HepG2 (cell line): ENCODE measurements around the gene MMP17. TPM values are rescaled to one million over a fixed set of nuclear protein-coding genes. Genes with fewer than 3 reads are reported as not detected.

Source experiments
- ATAC-seq: fragments of 200-7000 bp; cut with Tn5 transposase; 3 replicates; pipeline ENCODE4 v1.9.1; 2020; ENCODE audit warnings: mild to moderate bottlenecking, moderate library complexity
- BruUV-seq: library from RNA; stranded (reverse); fragments of 400-500 nt; replicated peaks from 2 replicates; lab custom pipeline; 2021; lab: Mats Ljungman, UMichigan
- CTCF ChIA-PET: fragments of 300-600 bp; formaldehyde crosslinking; extraction: SDS; loops from one replicate; lab custom pipeline; 2021; ENCODE audit warnings: low total read pairs, inconsistent platforms, low intra/inter-chr PET ratio; lab: Yijun Ruan, JAX
- POLR2A ChIA-PET: fragments of 350-600 bp; sonication (Branson Sonifier 250); formaldehyde crosslinking; loops from one replicate; lab custom pipeline; 2020; ENCODE audit warnings: antibody characterized with exemption, inconsistent platforms; lab: Yijun Ruan, JAX
- DNase-seq: peaks from one replicate; pipeline ENCODE4 v3.0.0-alpha.2; 2015; ENCODE audit warnings: low spot score
- FAIRE-seq: peaks from 3 replicates; lab custom pipeline; 2011; peaks lifted over from hg19 to GRCh38; lab: Jason Lieb, UNC
- H2AFZ ChIP-seq: one replicate; pipeline ENCODE4 v1.6.1; 2011; ENCODE audit warnings: low read length, inconsistent platforms
- H3K27ac ChIP-seq: fragments of 300-600 bp; 3 replicates; pipeline ENCODE4 v1.8.0; 2011; ENCODE audit warnings: mixed run types, mild to moderate bottlenecking, mixed read lengths, low read length, inconsistent platforms; ENCODE audit not compliant: insufficient read depth; ENCODE audit errors: extremely low read length
- H3K27me3 ChIP-seq, 2 experiments: fragments of 200-600 bp in 1 of 2; 2 replicates in 1 of 2; 3 replicates in 1 of 2; pipeline versions ENCODE4 v1.6.0 to v1.8.0; 2011; ENCODE audit warnings: low read length in 2 of 2, mild to moderate bottlenecking in 2 of 2, moderate library complexity in 2 of 2, inconsistent platforms in 1 of 2; ENCODE audit not compliant: insufficient read depth in 2 of 2, control insufficient read depth in 1 of 2
- H3K36me3 ChIP-seq, 2 experiments: fragments of 200-600 bp in 1 of 2; replicated peaks in 1 of 2; 2 replicates in 1 of 2; 3 replicates in 1 of 2; pipeline versions ENCODE4 v1.5.1 to v1.8.0; 2011; ENCODE audit warnings: low read length in 2 of 2, inconsistent platforms in 1 of 2; ENCODE audit not compliant: insufficient read depth in 2 of 2, control insufficient read depth in 1 of 2
- H3K4me1 ChIP-seq: 2 replicates; pipeline ENCODE4 v1.5.1; 2012; ENCODE audit warnings: low read length, inconsistent platforms; ENCODE audit not compliant: insufficient read depth
- H3K4me2 ChIP-seq: 2 replicates; pipeline ENCODE4 v1.6.0; 2011; ENCODE audit warnings: low read depth, low read length, inconsistent platforms
- H3K4me3 ChIP-seq, 3 experiments: fragments of 200-600 bp in 1 of 3; sonication (generic), shearing (Covaris generic) in 1 of 3; replicated peaks in 1 of 3; 2 replicates each; pipeline ENCODE4 v1.5.1; 2011 to 2016; ENCODE audit warnings: low read length in 3 of 3, inconsistent platforms in 2 of 3, low read depth in 2 of 3, mild to moderate bottlenecking in 2 of 3, control low read depth in 1 of 3, mixed read lengths in 1 of 3; ENCODE audit not compliant: insufficient read depth in 1 of 3
- H3K79me2 ChIP-seq: one replicate; pipeline ENCODE4 v1.6.1; 2011; ENCODE audit warnings: low read length, inconsistent platforms; ENCODE audit not compliant: insufficient read depth
- H3K9ac ChIP-seq: 2 replicates; pipeline ENCODE4 v1.6.0; 2011; ENCODE audit warnings: mild to moderate bottlenecking, low read depth, low read length, inconsistent platforms; ENCODE audit not compliant: insufficient read depth
- H3K9me3 ChIP-seq: 2 replicates; pipeline ENCODE4 v1.5.1; 2012; ENCODE audit warnings: mild to moderate bottlenecking, low read length
- H4K20me1 ChIP-seq: 2 replicates; pipeline ENCODE4 v1.6.0; 2011; ENCODE audit warnings: inconsistent platforms, mild to moderate bottlenecking, low read length, moderate library complexity; ENCODE audit not compliant: insufficient read depth
- ATF7 ChIP-seq, 2 experiments: fragments of 450-650 bp in 1 of 2; sonication (generic) in 1 of 2; formaldehyde crosslinking in 1 of 2; IDR thresholded peaks; 2 replicates each; pipeline versions ENCODE4 v1.4.0 to v1.6.1; 2016 to 2020; ENCODE audit warnings: antibody characterized with exemption in 1 of 2, mild to moderate bottlenecking in 1 of 2, missing genetic modification reagents in 1 of 2
- ELF3 ChIP-seq: IDR thresholded peaks from 2 replicates; pipeline ENCODE4 v1.6.1; 2016; ENCODE audit warnings: missing genetic modification reagents, missing compliant biosample characterization
- ETV6 ChIP-seq: sonication (generic); formaldehyde crosslinking; conservative IDR thresholded peaks from 2 replicates; pipeline ENCODE4 v1.4.0; 2020; ENCODE audit warnings: missing genetic modification reagents
- MEF2D ChIP-seq: sonication (generic); formaldehyde crosslinking; IDR thresholded peaks from 2 replicates; pipeline ENCODE4 v1.5.1; 2020; ENCODE audit warnings: mild to moderate bottlenecking, missing genetic modification reagents
- NAIF1 ChIP-seq: sonication (generic); formaldehyde crosslinking; IDR thresholded peaks from 2 replicates; pipeline ENCODE4 v1.5.0; 2020; ENCODE audit warnings: mild to moderate bottlenecking, missing genetic modification reagents, borderline replicate concordance
- RARA ChIP-seq: IDR thresholded peaks from 2 replicates; pipeline ENCODE4 v1.6.1; 2016; ENCODE audit warnings: missing genetic modification reagents, missing compliant biosample characterization
- RBM22 ChIP-seq: fragments of 200-400 bp; formaldehyde crosslinking; optimal IDR thresholded peaks from 2 replicates; pipeline ENCODE3; 2017; ENCODE audit warnings: mild to moderate bottlenecking, low read length, moderate library complexity
- RBM39 ChIP-seq: fragments of 200-400 bp; formaldehyde crosslinking; IDR thresholded peaks from one replicate; pipeline ENCODE4 v1.6.1; 2018; ENCODE audit warnings: antibody characterized with exemption, mild to moderate bottlenecking, low read depth, low read length; ENCODE audit not compliant: poor library complexity, severe bottlenecking
- REPIN1 ChIP-seq: sonication (generic); formaldehyde crosslinking; IDR thresholded peaks from 2 replicates; pipeline ENCODE4 v1.8.0; 2022; ENCODE audit warnings: missing genetic modification reagents, low read depth, mild to moderate bottlenecking, borderline replicate concordance
- SALL1 ChIP-seq: sonication (generic); formaldehyde crosslinking; IDR thresholded peaks from 2 replicates; pipeline ENCODE4 v1.8.0; 2022; ENCODE audit warnings: mild to moderate bottlenecking, missing genetic modification reagents
- TOE1 ChIP-seq: sonication (generic); formaldehyde crosslinking; IDR thresholded peaks from 2 replicates; pipeline ENCODE4 v1.4.0; 2020; ENCODE audit warnings: mild to moderate bottlenecking, missing genetic modification reagents
- ZFY ChIP-seq: sonication (generic); formaldehyde crosslinking; IDR thresholded peaks from 2 replicates; pipeline ENCODE4 v1.4.0; 2020; ENCODE audit warnings: missing genetic modification reagents
- ZNF567 ChIP-seq: sonication (generic); formaldehyde crosslinking; IDR thresholded peaks from 2 replicates; pipeline ENCODE4 v1.8.1; 2023; ENCODE audit warnings: mild to moderate bottlenecking, missing genetic modification reagents, borderline replicate concordance
- ZNF629 ChIP-seq: sonication (generic); formaldehyde crosslinking; conservative IDR thresholded peaks from 2 replicates; pipeline ENCODE4 v1.5.0; 2020; ENCODE audit warnings: missing genetic modification reagents
- ZNF839 ChIP-seq: sonication (generic); formaldehyde crosslinking; IDR thresholded peaks from 2 replicates; pipeline ENCODE4 v1.4.0; 2020; ENCODE audit warnings: missing genetic modification reagents, mild to moderate bottlenecking, borderline replicate concordance
- WGBS: methylation state at CpG from one replicate; pipeline ENCODE4 v1.1.6; 2017; ENCODE audit warnings: low lambda C conversion rate; 5-methylcytosine and 5-hydroxymethylcytosine counted together
- in situ Hi-C: cut with HindIII; loops from 2 replicates; pipeline ENCODE4 v1.10.0; 2017; ENCODE audit warnings: low pct_unique_long_range_greater_than_20kb; ENCODE audit not compliant: extremely low pct_ligation_motif_present
- intact Hi-C: fragments of 100-400 bp; cut with micrococcal nuclease; formaldehyde crosslinking; loops from one replicate; pipeline ENCODE4 v1.10.0; 2022; ENCODE audit not compliant: unreplicated experiment
- polyA plus RNA-seq, 8 experiments: library from polyadenylated mRNA; depleted of rRNA in 3 of 8; stranded (reverse) in 7 of 8; unstranded in 1 of 8; fragments of >200 nt; fragmentation: Illumina TruSeq in 4 of 8; extraction: Trizol in 4 of 8; gene quantifications; 2 replicates each; pipeline versions ENCODE4 v1.2.1 to v1.2.3, GENCODE V29; 2011 to 2016; ENCODE audit warnings: low read depth in 4 of 8, missing spikeins in 1 of 8, mixed read lengths in 1 of 8; ENCODE audit not compliant: insufficient read depth in 1 of 8
- total RNA-seq, 5 experiments: library from RNA; depleted of rRNA; stranded (reverse); fragments of >200 nt; fragmentation: Illumina TruSeq; extraction: Trizol; gene quantifications; 2 replicates each; pipeline ENCODE4 v1.2.3, GENCODE V29; 2016; ENCODE audit warnings: low read depth in 1 of 5
- TF ChIP-seq, protein P1 (sequence below): sonication (generic); formaldehyde crosslinking; IDR thresholded peaks from 2 replicates; pipeline ENCODE4 v1.4.0; 2020; ENCODE audit warnings: missing genetic modification reagents, borderline replicate concordance

The MMP17 gene
- total and polyA plus RNA-seq, 2 of the 13 experiments (the other 11 are each of a cell fraction or from before 2014, with no cell fraction given): 0.55 to 0.80 TPM

DNA sequence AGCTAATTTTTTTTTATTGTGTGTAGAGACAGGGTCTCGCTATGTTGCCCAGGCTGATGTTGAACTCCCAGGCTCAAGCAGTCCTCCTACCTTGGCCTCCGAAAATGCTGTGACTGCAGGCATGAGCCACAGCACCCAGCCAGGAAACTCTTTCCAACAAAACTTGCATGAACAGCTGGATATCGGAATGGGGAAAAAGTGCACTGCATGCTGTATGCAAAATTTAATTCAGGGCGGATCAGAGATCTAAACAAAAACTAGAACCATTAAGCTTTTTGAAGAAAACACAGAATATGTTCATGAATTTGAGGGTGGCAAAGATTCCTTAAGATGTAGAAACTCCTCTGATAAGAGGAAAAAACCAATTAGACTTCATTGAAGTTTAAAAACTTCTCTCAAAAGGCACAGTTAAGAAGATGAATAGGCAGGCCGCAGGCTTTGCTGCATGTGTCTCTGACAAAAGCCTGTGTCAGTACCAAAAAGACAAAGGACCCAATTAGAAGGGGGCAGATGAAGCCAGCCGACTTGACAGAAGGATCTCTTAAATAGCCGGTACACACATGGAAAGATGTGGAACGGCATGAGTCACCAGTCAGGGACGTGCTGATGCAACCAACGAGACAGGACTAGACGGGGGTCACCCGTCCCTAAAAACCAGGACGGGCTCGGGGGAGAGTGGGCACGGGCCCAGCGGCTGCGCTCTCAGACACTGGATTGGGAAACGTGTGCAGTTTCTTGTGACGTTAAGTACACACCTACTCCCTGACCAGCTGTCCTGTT is 34.8 kb upstream of the MMP17 start:
- H3K4me3 ChIP-seq: no peak overlapping the region
- FAIRE-seq: no peak
- no TSS peak for BruUV-seq
- intact Hi-C loops: no loop called here
- H3K27ac ChIP-seq: no peak overlapping the region
- H3K27me3 ChIP-seq: no peaks in the 10 kb centered on the region
- no peaks in the 10 kb centered on the region for H4K20me1 ChIP-seq
- no peak overlapping the region for H3K4me2 ChIP-seq
- TF ChIP-seq RBM22: no peak
- no peak for TF ChIP-seq TOE1 (CRISPR knock-in tag)
- TF ChIP-seq REPIN1: no peak
- TF ChIP-seq RARA (CRISPR knock-in tag): no peak
- TF ChIP-seq ZNF839 (CRISPR knock-in tag): no peak
- H3K79me2 ChIP-seq: no peaks in the 10 kb centered on the region
- H3K9me3 ChIP-seq: no peaks in the 10 kb centered on the region
- in situ Hi-C loops: no loop called here
- 87% methylated on average over 19 of the region's 19 CpGs for WGBS
- DNase-seq: no peak
- H3K9ac ChIP-seq: no peak overlapping the region
- H2AFZ ChIP-seq: no peak overlapping the region
- ATAC-seq: no peak
- H3K4me1 ChIP-seq: no peaks in the 10 kb centered on the region
- peaks cover 17 to 33% of the 10 kb centered on the region in 2 experiments; a peak in 4 of 5 replicates for H3K36me3 ChIP-seq
- ChIA-PET POLR2A (no interaction called here), CTCF (no interaction called here)

DNA sequence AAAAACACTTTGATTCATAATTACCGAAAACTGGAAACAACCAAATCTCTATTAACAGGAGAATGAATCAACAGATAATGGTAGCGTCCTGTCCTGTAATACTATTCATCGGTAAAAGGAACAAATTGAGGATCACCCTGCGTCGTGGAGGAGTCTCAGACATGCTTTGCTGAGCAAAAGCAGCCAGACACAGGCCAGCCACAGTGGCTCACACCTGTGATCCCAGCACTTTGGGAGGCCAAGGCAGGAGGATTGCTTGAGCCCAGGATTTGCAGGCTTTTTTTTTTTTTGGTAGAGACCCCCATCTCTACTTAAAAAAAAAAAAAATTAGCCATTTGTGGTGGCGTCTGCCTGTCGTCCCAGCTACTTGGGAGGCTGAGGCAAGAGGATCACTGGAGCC is 34.1 kb upstream of the MMP17 start:
- ATAC-seq (no peak), DNase-seq (no peak), FAIRE-seq (no peak)
- H3K79me2 ChIP-seq: no peaks in the 10 kb centered on the region
- no peak overlapping the region for H3K9ac ChIP-seq
- H4K20me1 ChIP-seq: no peaks in the 10 kb centered on the region
- H2AFZ ChIP-seq: no peak overlapping the region
- ChIA-PET CTCF (no interaction called here), POLR2A (no interaction called here)
- H3K27ac ChIP-seq: no peak overlapping the region
- intact Hi-C loops: no loop called here
- WGBS: 96% methylated on average over 7 of the region's 7 CpGs
- H3K36me3 ChIP-seq: peaks cover 17 to 36% of the 10 kb centered on the region in 2 experiments; a peak in 4 of 5 replicates
- H3K9me3 ChIP-seq: no peaks in the 10 kb centered on the region
- no peak overlapping the region for H3K4me3 ChIP-seq
- in situ Hi-C loops: no loop called here
- BruUV-seq: no TSS peak
- no peaks in the 10 kb centered on the region for H3K27me3 ChIP-seq
- no peak overlapping the region for H3K4me2 ChIP-seq
- H3K4me1 ChIP-seq: no peaks in the 10 kb centered on the region
- TF ChIP-seq ELF3 (CRISPR knock-in tag) (no peak), ETV6 (CRISPR knock-in tag) (no peak), ZFY (CRISPR knock-in tag) (no peak), RBM39 (no peak), ZNF567 (CRISPR knock-in tag) (no peak), SALL1 (CRISPR knock-in tag) (no peak), ZNF629 (no peak), NAIF1 (CRISPR knock-in tag) (no peak), MEF2D (CRISPR knock-in tag) (no peak), ATF7 (IDR thresholded peaks at IDR 0.05) (no peak), ATF7 (CRISPR knock-in tag; IDR thresholded peaks at IDR 0.05) (no peak)
- TF ChIP-seq, protein P1, sequence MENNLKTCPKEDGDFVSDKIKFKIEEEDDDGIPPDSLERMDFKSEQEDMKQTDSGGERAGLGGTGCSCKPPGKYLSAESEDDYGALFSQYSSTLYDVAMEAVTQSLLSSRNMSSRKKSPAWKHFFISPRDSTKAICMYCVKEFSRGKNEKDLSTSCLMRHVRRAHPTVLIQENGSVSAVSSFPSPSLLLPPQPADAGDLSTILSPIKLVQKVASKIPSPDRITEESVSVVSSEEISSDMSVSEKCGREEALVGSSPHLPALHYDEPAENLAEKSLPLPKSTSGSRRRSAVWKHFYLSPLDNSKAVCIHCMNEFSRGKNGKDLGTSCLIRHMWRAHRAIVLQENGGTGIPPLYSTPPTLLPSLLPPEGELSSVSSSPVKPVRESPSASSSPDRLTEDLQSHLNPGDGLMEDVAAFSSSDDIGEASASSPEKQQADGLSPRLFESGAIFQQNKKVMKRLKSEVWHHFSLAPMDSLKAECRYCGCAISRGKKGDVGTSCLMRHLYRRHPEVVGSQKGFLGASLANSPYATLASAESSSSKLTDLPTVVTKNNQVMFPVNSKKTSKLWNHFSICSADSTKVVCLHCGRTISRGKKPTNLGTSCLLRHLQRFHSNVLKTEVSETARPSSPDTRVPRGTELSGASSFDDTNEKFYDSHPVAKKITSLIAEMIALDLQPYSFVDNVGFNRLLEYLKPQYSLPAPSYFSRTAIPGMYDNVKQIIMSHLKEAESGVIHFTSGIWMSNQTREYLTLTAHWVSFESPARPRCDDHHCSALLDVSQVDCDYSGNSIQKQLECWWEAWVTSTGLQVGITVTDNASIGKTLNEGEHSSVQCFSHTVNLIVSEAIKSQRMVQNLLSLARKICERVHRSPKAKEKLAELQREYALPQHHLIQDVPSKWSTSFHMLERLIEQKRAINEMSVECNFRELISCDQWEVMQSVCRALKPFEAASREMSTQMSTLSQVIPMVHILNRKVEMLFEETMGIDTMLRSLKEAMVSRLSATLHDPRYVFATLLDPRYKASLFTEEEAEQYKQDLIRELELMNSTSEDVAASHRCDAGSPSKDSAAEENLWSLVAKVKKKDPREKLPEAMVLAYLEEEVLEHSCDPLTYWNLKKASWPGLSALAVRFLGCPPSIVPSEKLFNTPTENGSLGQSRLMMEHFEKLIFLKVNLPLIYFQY: no peak
